Panc1 (cell line): ENCODE measurements around the gene PEX16. TPM values are rescaled to one million over a fixed set of nuclear protein-coding genes. Genes with fewer than 3 reads are reported as not detected.

Source experiments
- ATAC-seq: fragments of 200-7000 bp; cut with Tn5 transposase; 2 replicates; pipeline ENCODE4 v1.9.1; 2020; ENCODE audit warnings: mild to moderate bottlenecking, moderate library complexity
- BruUV-seq: library from RNA; stranded (reverse); fragments of 400-500 nt; replicated peaks from 2 replicates; lab custom pipeline; 2021; lab: Mats Ljungman, UMichigan
- CTCF ChIA-PET: fragments of 300-600 bp; sonication (Branson Sonifier 250); formaldehyde crosslinking; loops from one replicate; lab custom pipeline; 2022; ENCODE audit warnings: antibody characterized with exemption; lab: Charles Lee
- POLR2A ChIA-PET: fragments of 300-600 bp; sonication (Branson Sonifier 250); formaldehyde crosslinking; loops from one replicate; lab custom pipeline; 2022; ENCODE audit warnings: antibody characterized with exemption; lab: Charles Lee
- DNase-seq: peaks from one replicate; pipeline ENCODE4 v3.0.0-alpha.2; 2010; ENCODE audit warnings: low read depth, low spot score
- H3K27ac ChIP-seq: 2 replicates; pipeline ENCODE4 v1.5.1; 2011; ENCODE audit warnings: mild to moderate bottlenecking, low read length, inconsistent platforms
- H3K27me3 ChIP-seq: fragments of 200-500 bp; sonication (Bioruptor generic); 2 replicates; pipeline ENCODE4 v1.6.0; 2014; ENCODE audit warnings: low read length, inconsistent platforms; ENCODE audit not compliant: control insufficient read depth, insufficient read depth
- H3K36me3 ChIP-seq: fragments of 200-500 bp; sonication (Bioruptor generic); 2 replicates; pipeline ENCODE4 v1.5.1; 2014; ENCODE audit warnings: inconsistent platforms, mild to moderate bottlenecking, low read length, moderate library complexity; ENCODE audit not compliant: control insufficient read depth, insufficient read depth
- H3K4me1 ChIP-seq: 2 replicates; pipeline ENCODE4 v1.5.1; 2011; ENCODE audit warnings: inconsistent platforms, mild to moderate bottlenecking, low read length, moderate library complexity; ENCODE audit not compliant: control insufficient read depth, insufficient read depth
- H3K4me3 ChIP-seq, 2 experiments: 2 replicates each; pipeline ENCODE4 v1.5.1; 2011 to 2012; ENCODE audit warnings: low read depth in 2 of 2, low read length in 2 of 2, mild to moderate bottlenecking in 2 of 2, inconsistent platforms in 1 of 2, moderate library complexity in 1 of 2
- H3K9me3 ChIP-seq: fragments of 200-500 bp; sonication (Bioruptor generic); 2 replicates; pipeline ENCODE4 v1.5.1; 2014; ENCODE audit warnings: low read depth, mild to moderate bottlenecking, inconsistent platforms, low read length, moderate library complexity; ENCODE audit not compliant: control insufficient read depth, insufficient read depth
- CTCF ChIP-seq: fragments of 450-650 bp; IDR thresholded peaks from 2 replicates; pipeline ENCODE4 v1.5.1; 2017; ENCODE audit warnings: mild to moderate bottlenecking
- POLR2AphosphoS5 ChIP-seq: IDR thresholded peaks from 2 replicates; pipeline ENCODE4 v1.6.1; 2012; ENCODE audit warnings: mild to moderate bottlenecking, low read depth, low read length, moderate library complexity
- REST ChIP-seq, 2 experiments: IDR thresholded peaks; 2 replicates each; pipeline ENCODE4 v1.6.1; 2011 to 2012; ENCODE audit warnings: low read depth in 2 of 2, control low read depth in 1 of 2, low read length in 1 of 2, mild to moderate bottlenecking in 1 of 2, moderate library complexity in 1 of 2; ENCODE audit not compliant: insufficient read depth in 1 of 2
- SIN3A ChIP-seq: IDR thresholded peaks from 2 replicates; pipeline ENCODE4 v1.6.1; 2012; ENCODE audit warnings: low read depth, mild to moderate bottlenecking, low read length, moderate library complexity, borderline replicate concordance; ENCODE audit not compliant: insufficient read depth
- TCF7L2 ChIP-seq: IDR thresholded peaks from 2 replicates; pipeline ENCODE4 v1.6.1; 2011; ENCODE audit warnings: mild to moderate bottlenecking, low read depth, low read length, inconsistent platforms
- in situ Hi-C: cut with HindIII; loops from 2 replicates; pipeline ENCODE4 v1.10.0; 2016; ENCODE audit warnings: low sequenced_read_pairs, low pct_unique_long_range_greater_than_20kb
- intact Hi-C: fragments of 100-400 bp; cut with micrococcal nuclease; formaldehyde crosslinking; loops from one replicate; pipeline ENCODE4 v1.10.0; 2022; ENCODE audit not compliant: unreplicated experiment
- total RNA-seq: library from RNA; stranded (reverse); gene quantifications from one replicate; pipeline ENCODE4 v1.2.1, GENCODE V29; 2021; ENCODE audit not compliant: unreplicated experiment

PEX16 gene
- total RNA-seq, 1 experiment from 2014 or later = 37.5 TPM

- Histone ChIP-seq H3K36me3 (no peaks in the 10 kb centered on the region), H3K27ac (no peak overlapping the region), H3K4me1 (no peaks in the 10 kb centered on the region), H3K27me3 (no peaks in the 10 kb centered on the region), H3K4me3 (no peak overlapping the region), H3K9me3 (no peaks in the 10 kb centered on the region)
- DNase-seq (no peak), ATAC-seq (no peak)
- no peak for TF ChIP-seq TCF7L2
- TF ChIP-seq REST (IDR thresholded peaks at IDR 0.05; ENCODE audit: insufficient read depth in 1 of 2, low read depth in 2 of 2, low read length in 1 of 2) = no peak
- no peak for TF ChIP-seq CTCF
- no peak for TF ChIP-seq POLR2AphosphoS5
- no peak for TF ChIP-seq SIN3A
- no TSS peak for BruUV-seq
- intact Hi-C loops (no loop called here), in situ Hi-C loops (no loop called here)
- CTCF ChIA-PET = interaction anchor here (0.6 kb wide), 1 partner anchor 445 kb away, joined by 5 read pairs; no protein-coding TSS in a partner anchor
- POLR2A ChIA-PET = no interaction called here
These were observed 28.1 kb downstream of the PEX16 start for GRCh38 chr11:45889555-45889954.

GRCh38 chr11:45887587-45887986, 30.1 kb downstream of the PEX16 start:
- in situ Hi-C loops (no loop called here), intact Hi-C loops (no loop called here)
- ATAC-seq (no peak), DNase-seq (no peak)
- Histone ChIP-seq H3K4me1 (no peaks in the 10 kb centered on the region), H3K4me3 (no peak overlapping the region), H3K9me3 (no peaks in the 10 kb centered on the region), H3K36me3 (no peaks in the 10 kb centered on the region), H3K27me3 (no peaks in the 10 kb centered on the region), H3K27ac (no peak overlapping the region)
- CTCF ChIA-PET = no interaction called here
- TF ChIP-seq REST (IDR thresholded peaks at IDR 0.05; ENCODE audit: insufficient read depth in 1 of 2, low read depth in 2 of 2, low read length in 1 of 2) = no peak
- no peak for TF ChIP-seq TCF7L2
- no peak for TF ChIP-seq POLR2AphosphoS5
- TF ChIP-seq CTCF = no peak
- BruUV-seq = no TSS peak
- POLR2A ChIA-PET = no interaction called here
